Glomerular endothelial cell (primary cell): ENCODE measurements around the gene PAK4. TPM values are rescaled to one million over a fixed set of nuclear protein-coding genes. Genes with fewer than 3 reads are reported as not detected.

Experiments used
- DNase-seq: peaks from one replicate; pipeline ENCODE4 v3.0.0-alpha.2; 2011; ENCODE audit warnings: low read depth, low spot score; ENCODE audit errors: extremely low read depth
- total RNA-seq: library from RNA; depleted of rRNA; stranded (reverse); fragments of >200 nt; gene quantifications from 2 replicates; pipeline ENCODE4 v1.2.3, GENCODE V29; 2015

PAK4 gene
- total RNA-seq, 1 donor from 2014 or later = 36.6 TPM

DNA sequence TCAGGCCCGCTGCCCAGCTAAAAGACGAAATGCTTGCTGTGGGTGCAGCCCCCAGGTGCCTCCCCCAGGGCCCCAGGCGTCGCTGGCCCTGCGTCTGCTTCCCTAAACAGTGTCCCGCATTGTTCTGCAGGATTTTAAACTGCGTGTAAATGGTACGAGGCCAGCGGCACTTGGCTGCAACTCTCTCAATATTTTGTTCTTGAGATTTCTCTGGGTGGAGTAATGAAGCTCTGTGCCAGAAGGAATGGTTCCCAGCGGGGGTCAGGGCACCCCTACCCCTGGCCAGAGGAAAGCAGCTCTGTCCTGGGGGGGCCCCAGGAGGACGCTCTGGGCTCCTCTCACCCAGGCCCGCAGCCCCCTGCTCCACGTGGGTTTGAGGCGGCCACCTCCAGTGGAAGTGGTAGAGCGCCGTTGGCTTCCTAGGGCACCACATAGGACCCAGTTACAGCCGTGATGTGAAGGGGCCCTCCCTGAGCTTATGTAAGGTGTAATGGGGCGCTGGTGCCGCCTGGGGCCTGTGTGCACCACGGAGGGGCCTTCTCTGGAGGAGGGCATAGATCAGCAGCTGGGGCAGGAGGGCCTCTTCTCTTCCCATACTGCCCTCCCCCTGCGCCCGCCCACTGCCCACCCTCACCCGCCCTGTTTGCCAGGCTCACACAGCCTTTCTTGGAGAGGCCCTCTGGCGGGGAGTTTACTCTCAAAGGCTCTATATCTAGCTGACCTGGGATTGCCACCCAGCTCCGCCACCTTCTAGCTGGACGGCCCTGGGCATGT lies 19.8 kb downstream of the PAK4 start:
- no peak for DNase-seq

DNA sequence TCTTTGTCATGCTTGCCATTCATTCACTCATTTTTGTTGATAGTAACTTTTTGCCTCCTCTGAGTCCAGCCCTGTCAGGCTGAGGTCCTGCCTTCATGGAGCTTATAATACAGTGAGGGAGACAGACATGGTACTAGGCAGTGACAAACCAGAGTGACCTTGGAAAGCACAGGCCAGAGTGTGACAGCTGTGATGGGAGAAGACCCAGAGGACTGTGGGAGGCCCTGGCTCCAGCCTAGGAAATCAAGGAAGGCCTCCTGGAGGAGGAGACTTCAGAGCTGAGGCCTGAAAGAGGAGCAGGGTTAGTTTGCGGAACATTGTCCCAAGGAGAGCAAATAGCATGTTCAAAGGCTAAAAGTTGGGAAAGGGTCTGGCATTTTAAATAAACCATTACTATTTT lies 20.5 kb downstream of the PAK4 start:
- no peak for DNase-seq

DNA sequence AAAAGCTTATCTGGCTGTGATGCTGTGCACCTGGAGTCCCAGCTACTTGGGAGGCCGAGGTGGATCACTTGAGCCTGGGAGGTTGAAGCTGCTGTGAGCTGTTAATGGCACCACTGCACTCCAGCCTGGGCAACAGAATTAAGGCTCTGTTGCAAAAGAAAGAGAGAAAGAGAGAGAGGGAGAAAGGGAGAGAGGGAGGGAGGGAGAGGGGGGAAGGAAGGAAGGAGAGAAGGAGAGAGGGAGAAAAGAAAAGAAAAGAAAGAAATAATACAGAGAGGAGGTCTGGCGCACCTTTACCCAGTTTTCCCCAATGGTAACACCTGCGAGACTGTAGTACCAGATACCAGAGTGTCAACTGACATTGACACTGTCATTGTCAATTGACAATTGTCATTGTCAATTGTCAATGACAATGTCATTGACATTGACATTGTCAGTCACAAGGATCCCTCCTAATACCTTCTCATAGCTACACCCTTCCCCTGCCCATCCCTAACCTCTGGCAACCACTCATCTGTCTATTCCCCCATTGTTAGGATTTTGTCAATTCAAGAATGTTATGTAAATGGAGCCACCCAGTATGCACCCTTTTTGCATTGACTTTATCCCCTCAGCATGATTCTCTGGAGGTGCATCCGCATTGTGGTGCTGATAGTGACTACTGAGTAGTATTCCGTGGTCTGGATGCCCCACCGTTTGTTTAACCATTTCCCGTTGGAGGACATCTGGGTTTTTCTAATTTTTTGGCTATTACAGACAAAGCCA lies 21.3 kb downstream of the PAK4 start:
- DNase-seq = no peak

DNA sequence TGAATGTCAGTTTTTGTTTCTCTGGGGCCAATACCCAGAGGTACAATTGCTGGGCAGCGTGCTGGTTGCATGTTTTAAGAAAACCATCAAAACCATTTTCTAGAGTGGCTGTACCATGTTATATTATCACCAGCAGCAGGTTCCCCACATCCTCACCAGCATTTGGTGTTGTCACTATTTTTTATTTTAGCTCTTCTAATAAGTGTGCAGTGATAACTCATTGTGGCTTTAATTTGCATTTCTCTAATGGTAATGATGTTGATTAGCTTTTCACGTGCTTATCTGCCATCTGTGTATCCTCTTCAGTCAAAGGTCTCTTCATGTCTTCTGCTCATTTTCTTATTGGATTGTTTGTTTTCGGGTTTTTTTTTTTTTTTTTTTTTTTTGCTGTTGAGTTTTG lies 21.9 kb downstream of the PAK4 start:
- DNase-seq = no peak

DNA sequence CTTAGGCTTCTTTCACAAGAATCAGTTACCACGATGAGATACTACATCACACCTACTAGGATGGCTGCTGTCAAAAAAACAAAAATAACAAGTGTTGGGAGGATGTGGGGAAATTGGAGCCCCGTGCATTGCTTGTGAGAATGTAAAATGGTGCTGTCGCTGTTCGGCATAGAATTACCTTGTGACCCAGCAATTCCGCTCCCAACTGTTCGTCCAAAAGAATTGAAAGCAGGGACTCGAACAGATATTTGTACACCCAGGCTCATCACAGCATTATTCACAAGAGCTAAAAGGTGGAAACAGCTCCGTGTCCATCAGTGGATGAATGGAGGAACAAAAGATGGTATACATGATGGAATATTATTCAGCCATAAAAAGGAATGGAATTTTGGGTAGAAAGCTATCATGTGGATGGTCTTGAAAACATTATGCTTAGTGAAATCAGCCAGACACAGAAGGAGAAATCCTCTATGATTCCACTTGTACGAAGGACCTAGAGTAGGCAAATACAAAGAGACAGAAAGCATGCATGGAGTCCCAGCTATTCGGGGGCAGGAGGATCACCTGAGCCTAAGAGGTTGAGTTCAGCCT lies 23.4 kb downstream of the PAK4 start:
- DNase-seq = no peak

DNA sequence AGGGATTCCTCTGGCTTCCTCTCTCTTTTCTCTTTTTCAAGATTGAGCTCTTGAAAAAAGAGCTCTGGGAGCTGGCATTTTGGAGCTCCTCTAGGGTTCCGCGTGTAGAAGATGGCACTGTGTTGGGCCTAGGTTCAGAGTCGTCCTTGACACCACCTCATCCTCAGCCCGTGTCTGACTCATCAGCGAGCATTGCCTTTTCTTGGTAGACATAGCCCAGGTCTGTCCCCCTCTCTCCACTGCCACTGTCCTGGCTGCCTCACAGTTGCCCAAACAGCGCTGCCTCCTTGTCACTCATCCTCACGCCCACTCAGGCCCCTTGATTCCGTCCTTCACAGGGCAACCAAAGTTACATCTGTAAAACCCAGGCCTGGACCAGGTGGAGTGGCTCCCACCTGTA lies 24.6 kb downstream of the PAK4 start:
- DNase-seq = no peak

DNA sequence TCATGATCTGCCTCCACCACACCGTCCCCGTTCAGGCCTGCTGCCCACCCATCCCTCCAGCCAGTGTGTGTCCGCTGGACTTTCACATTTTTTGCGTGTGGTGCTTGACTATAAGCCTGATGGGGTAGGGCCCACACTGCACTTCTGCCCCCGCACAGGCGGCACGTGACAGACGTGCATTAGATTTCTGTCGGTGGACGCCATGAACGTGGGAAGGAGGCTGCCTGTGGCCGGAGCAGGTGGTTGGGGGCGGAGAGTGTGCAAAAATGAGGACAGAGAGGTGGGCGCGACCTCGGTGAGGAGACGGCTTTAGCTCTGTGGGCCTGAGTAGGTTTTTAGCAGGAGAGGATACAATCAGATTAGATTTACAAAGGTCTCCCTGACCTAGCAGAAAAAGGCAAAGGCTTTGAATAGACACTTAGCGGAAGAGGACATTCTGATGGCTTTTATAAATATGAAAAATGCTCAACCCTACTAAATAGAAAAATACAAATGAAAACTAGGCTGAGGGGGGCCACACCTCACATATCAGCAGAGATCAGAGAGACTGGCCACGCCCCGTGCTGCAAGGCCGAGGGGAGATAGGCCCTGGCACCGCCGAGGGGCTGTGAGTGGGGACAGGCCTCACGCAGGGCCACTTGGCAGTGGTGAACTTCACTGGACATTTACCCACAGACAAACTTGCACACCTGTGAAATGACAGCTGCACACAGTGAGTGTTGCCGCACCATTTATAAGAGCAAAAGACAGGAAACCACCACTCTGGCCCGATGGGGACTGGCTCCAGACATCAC lies 25.4 kb downstream of the PAK4 start:
- DNase-seq = no peak

DNA sequence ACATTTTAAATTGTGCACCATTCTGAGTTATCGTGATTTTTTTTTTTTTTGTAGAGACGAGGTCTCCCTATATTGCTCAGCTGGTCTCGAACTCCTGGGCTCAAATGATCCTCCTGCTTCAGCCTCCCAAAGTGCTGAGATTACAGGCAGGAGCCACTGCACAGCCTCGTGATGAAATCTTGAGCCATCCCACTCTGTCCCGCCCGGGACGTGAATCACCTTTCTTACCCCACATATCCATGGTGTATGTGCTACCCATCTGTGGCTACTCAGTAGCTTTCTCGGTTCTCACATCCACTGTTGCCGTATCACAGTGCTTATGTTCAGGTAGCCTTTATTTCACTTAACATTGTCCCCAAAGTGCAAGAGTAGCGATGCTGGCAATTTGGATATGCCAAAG lies 26.5 kb downstream of the PAK4 start:
- DNase-seq = no peak

DNA sequence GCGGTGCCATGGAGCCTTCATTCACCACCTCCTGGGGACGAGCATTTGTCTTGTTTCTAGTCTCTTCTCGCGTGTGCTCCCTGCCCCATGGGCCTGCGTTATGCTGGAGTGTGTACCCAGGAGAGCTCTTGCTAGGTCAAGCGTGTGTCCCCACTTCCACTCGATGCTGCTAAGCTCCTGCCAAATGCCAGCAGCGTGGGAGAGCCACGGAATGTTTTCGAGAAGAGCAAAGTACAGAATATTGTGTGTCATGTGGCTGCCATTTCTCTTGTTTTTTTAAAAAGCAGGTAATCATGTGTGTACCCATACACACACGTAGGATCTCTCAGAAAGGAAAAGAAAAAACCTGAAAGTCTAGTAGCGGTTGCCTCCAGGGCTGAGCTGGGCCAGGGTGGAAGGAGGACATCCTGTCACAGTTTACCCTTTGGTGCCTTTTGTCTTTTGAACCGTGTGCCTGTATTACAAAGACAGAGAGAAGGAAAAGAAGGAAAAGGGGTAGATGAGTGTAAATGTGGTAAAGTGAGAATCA lies 28.6 kb downstream of the PAK4 start:
- no peak for DNase-seq

DNA sequence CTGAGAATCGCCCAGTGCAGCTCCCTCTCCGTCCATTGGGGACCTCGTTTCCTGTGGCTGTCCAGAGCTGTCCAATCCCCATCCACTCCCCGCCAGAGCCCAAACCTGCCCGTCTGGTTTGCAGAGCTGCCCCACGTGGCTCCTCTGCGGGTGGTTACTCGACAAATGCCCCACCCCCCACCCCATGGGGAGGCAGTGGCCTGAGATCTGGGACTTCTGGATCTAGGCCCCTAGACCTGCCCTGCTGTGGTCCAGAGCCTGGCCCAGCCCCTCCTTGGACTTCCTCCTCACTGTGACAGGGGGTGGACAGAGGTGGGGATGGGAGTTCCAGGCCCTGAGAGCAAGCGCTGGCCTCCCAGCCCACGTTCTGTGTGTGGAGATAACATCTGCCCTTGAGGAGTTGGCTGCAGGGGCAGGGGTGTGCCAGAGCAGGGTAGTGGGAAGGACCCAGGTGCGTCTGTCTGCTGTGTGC lies 29.1 kb downstream of the PAK4 start:
- no peak for DNase-seq

DNA sequence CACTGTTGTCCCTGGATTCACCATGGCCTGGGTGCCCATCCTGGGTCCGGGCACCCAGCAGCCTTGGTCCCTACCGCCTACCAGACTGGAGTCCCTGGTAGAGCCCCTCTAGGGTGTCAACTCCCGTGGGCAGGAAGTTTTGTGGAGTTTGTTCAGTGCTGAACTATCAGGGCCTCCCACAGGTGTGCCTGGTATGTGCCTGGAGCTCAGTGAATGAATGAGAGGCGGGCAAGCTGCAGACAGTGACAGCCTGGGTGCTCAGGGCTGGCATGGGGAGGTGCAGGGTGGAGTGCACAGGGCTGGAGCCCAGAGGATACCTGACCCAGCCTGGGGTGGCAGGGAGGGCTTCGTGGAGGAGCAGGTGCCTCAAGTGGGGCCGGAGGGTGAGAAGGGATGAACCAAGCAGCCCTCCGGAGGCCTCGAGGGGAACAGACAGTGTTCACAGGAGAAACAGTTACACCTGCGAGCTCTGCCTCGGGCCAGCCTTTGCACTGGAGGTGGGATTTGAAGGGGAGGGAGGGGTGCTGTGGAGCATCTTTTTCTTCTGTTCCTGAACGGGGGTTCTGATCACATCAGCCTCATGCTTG lies 29.6 kb downstream of the PAK4 start:
- DNase-seq = no peak

DNA sequence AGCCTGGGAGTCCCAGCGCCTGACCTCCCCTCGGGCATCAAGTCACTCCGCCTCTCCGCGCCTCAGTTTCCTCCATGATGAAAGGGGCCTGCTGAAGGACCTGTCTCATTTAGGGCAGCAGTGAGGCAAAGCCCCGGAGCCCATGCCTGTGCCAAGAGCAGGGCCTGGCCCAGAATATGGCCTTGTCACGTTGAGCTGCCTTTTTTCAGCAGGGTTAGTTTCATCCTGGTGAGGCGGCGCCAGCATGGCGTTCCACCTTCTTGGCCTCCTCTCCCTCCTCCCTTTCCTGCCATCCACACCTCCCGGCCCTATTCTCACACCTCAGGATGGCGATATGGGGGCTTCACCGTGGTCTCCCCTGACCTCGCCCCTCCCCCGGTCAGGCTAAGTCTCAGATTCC lies 30.2 kb downstream of the PAK4 start:
- DNase-seq = no peak

DNA sequence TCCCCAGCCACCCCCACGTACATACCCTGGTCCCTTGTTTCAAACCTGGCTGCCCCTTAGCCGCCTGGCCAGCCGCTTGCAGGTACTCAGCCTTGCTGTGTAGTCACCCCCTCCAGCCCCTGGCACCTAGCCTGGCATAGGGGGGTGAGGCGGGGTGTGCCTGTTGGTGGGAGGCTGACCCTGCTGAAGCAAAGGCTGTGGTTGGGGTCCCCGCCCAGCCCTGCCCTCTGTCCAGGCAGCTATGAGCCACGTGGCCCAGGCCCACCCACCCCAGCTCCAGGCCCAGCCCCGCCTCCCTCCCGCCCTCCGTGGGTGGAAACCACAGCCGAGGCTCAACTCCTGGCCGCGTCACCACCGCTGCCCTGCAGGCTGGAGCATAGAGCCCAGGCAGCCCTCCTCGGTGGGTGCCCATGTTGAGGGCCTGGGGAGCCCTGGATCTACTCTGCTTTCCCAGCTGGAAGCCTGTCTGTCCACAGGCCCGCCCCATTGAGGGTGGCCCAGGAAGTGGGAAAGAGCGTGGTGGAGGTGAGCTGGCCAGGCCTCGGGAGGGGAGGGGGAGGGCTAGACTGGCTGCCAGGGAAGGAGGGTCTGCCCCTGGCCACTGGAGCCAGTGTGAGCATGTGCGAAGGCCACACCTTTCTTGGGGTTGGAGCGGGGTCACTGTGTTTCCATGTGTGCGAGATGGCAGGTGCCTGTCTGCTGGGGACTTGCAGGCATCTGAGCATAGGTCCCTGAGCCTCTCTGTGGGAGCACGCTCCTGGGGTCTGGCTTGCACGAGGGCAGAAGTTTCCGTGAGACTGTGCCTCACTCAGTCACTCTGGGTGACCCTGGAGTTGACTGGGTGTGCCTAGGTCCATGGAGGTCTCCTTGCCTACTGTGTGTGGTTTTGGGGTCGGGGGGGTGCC lies 31.0 kb downstream of the PAK4 start:
- no peak for DNase-seq

DNA sequence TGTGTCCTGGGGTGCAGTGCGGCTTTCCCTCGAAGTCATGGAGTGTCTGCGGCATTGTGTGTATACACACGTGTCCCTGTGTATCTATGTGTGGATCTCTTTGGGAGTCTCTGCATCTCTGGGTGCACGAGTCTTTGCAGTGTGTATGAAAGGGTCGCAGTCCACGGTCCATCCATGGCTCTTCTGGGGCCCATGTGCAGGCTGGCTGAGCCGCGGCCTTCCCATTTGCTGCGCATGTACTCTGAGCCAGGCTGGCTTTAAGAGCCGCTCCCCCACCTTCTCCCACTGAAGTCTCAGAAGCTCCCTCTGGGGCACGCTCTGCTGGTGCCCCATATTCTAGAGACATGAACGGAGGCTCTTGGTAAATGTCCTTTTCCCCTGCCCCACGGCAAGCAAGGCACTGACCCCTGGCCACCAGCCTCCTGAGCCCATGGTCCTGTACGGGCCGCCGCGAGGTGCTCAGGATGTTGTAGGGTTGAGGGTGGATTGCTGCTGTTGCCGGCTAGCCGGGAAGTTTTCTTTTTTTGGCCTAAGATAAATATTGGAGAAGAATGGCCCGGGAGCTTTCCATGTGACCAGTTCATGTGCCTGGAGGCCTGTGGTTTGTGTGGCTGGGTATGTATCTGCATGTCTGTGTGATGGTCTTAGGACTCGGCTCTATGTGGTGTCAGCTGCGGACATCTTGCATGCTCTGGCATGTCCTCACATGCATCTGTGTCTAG lies 31.9 kb downstream of the PAK4 start:
- DNase-seq = no peak

DNA sequence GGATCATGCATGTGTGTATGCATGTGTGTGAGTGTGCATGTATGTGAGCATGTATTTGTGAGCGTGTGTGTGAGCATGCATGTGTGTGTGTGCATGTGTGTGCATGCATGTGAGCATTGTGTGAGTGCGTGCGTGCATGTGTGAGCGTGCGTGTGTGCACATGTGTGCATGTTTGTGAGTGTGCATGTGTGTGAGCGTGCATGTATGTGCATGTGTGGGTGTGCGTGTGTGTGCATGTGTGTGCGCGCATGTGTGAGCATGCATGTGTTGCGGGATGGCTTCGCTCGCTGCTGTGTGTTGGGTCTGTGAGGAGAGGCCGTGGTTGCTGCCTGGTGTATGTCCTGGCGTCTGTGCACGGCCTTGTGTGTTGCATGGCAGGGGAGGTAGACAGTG lies 32.4 kb downstream of the PAK4 start:
- DNase-seq = no peak

DNA sequence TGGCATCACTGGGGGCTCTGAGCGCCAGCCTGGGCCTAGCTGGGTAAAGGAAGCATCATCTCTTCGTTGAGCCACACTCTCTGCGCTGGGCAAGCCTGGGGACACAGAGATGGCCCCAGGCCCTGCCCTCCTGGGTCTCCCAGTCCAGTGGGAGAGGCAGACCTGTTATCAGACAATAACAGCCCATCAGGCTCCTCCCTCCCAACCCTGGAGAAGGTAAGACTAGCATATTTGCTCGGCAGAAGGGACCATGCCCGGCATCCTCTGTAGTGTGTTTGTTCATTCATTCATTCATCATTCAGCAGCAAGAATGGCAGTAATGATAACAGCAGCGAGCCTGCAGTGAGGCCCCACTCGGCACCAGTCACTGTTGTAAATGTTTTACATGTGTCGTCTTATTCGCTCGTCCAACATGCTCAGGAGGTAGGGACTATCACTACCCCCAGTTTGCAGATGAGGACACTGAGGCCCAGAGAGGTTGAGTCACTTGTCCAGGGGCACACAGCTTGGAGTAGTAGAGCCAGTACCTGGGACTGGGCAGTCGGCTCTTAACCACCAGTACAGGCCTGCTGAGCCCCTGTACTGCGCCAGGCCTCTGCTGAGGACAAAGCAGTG lies 33.2 kb downstream of the PAK4 start:
- DNase-seq = no peak

DNA sequence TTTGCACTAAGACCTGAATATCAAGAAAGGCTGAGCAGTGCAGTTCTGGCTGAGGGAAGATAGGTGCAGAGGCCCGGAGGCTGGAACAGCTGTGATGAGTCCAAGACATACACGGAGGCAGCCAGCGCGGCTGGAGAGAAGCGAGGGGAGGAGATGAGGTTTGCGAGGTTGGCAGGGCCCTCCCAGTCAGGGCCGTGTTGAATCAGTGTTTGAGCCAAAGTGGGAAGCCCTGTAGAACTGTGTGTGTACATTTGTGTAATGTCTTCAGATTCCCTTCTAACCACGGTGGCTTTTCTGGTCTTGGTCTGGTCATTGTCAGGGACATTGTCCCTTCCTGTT lies 34.9 kb downstream of the PAK4 start:
- DNase-seq = no peak

DNA sequence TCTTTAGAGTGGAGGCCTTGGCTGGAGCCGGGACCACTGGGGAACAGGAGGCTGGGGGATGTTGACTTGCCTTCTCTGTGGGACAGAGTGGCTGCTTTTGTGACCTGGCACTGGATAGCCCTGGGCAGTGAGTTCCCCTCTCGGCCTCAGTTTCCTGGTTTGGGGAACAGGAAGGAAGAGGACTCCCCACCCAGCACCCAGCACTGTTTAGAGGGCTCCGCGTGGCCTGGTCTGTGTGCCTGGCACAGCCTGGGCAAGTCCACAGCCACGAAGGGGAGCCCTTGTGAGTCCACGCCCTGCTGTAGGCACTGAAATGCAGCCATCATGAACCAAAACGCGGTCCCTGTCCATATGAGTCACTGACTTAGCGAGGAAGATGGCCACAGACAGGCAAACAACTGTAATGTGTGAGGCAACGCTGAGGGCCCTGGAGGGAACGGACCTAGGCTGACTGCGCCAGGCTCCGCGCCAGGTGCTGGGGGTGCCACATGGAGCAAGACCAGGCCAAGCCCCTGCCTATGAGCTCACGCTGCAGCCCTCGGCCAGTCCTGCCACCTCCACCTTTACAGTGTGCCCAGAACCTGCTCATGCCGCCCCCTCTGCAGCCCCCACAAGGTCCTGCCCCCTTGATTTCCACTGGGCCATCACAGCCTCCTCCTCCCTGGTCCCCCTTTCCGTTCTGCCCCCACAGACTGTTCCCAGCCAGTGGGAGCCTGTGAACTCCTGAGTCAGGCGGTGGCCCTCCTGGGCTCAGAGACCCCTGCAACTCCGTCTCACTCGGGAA lies 35.5 kb downstream of the PAK4 start:
- DNase-seq = no peak
